GM12878 (cell line): ENCODE measurements around the gene RAE1.

ENCODE experiments used
- CHD2 ChIP-seq: IDR thresholded peaks from 2 replicates; pipeline ENCODE4 v1.6.1; 2011; ENCODE audit warnings: low read depth, low read length, improper control_type of control experiment, borderline replicate concordance
- CREB1 ChIP-seq: IDR thresholded peaks from 2 replicates; pipeline ENCODE4 v1.6.1; 2012; ENCODE audit warnings: low read depth, mild to moderate bottlenecking, inconsistent platforms
- CTCF ChIP-seq, 3 experiments: IDR thresholded peaks in 2 of 3; conservative IDR thresholded peaks in 1 of 3; 2 replicates each; pipeline ENCODE4 v1.5.1; 2011; ENCODE audit warnings: low read depth in 3 of 3, low read length in 3 of 3, mild to moderate bottlenecking in 3 of 3, control low read depth in 2 of 3, moderate library complexity in 2 of 3, inconsistent platforms in 1 of 3, mixed read lengths in 1 of 3; ENCODE audit not compliant: control insufficient read depth in 2 of 3, insufficient read depth in 1 of 3; ENCODE audit errors: extremely low read depth in 1 of 3
- KDM1A ChIP-seq: fragments of 200-600 bp; sonication (generic); IDR thresholded peaks from 2 replicates; pipeline ENCODE4 v1.6.1; 2016; ENCODE audit warnings: borderline replicate concordance
- NR2C1 ChIP-seq: fragments of 450-650 bp; IDR thresholded peaks from 2 replicates; pipeline ENCODE4 v1.6.1; 2017; ENCODE audit warnings: antibody characterized with exemption, mild to moderate bottlenecking, moderate library complexity
- POLR2AphosphoS2 ChIP-seq: IDR thresholded peaks from 2 replicates; pipeline ENCODE4 v1.6.1; 2011; ENCODE audit warnings: low read depth, mild to moderate bottlenecking, low read length, improper control_type of control experiment, moderate library complexity
- POLR2AphosphoS5 ChIP-seq: IDR thresholded peaks from 2 replicates; pipeline ENCODE4 v1.6.1; 2011; ENCODE audit warnings: mild to moderate bottlenecking, low read length, inconsistent platforms
- RCOR1 ChIP-seq: conservative IDR thresholded peaks from 2 replicates; pipeline ENCODE4 v1.6.1; 2012; ENCODE audit warnings: low read depth, low read length, improper control_type of control experiment
- TF ChIP-seq, protein P1 (sequence below): IDR thresholded peaks from 2 replicates; pipeline ENCODE4 v1.6.1; 2012; ENCODE audit warnings: low read depth, low read length, improper control_type of control experiment
- TF ChIP-seq, protein P2 (sequence below): IDR thresholded peaks from 2 replicates; pipeline ENCODE4 v1.6.1; 2011; ENCODE audit warnings: low read depth, mild to moderate bottlenecking, low read length, moderate library complexity, borderline replicate concordance; ENCODE audit errors: extremely low read depth

- TF ChIP-seq POLR2AphosphoS2 = no peak
- no peak for TF ChIP-seq CTCF (IDR thresholded peaks at IDR 0.05 in 2 of 3, conservative IDR thresholded peaks at IDR 0.05 in 1 of 3; ENCODE audit: control insufficient read depth in 2 of 3, extremely low read depth in 1 of 3, insufficient read depth in 1 of 3, low read depth in 3 of 3, low read length in 3 of 3)
- no peak for TF ChIP-seq RCOR1
- TF ChIP-seq, protein P1, sequence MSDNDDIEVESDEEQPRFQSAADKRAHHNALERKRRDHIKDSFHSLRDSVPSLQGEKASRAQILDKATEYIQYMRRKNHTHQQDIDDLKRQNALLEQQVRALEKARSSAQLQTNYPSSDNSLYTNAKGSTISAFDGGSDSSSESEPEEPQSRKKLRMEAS = no peak
- TF ChIP-seq POLR2AphosphoS5 = no peak
- no peak for TF ChIP-seq CREB1
- TF ChIP-seq, protein P2, sequence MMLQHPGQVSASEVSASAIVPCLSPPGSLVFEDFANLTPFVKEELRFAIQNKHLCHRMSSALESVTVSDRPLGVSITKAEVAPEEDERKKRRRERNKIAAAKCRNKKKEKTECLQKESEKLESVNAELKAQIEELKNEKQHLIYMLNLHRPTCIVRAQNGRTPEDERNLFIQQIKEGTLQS = no peak
- no peak for TF ChIP-seq CHD2
- no peak for TF ChIP-seq NR2C1
- TF ChIP-seq KDM1A = no peak
Observed at GRCh38 chr20:57316795-57317201, 34.3 kb upstream of the RAE1 start.
